ENCODE results near the gene MCRIP1.

DNA sequence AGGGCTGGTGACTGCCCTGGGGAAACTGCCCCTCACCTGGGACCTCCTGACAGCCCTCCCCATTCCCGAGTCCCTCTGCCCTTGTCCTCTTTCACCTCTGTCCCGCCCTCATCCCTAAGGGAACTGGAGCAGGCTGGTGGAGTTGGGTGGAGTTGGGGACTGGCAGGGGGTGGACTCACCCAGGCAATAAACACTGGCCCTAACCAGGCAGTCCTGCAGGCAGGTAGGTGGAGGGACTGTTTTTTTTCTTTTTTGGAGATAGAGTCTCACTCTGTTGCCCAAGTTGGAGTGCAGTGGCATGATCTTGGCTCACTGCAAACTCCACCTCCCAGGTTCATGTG is 17.5 kb downstream of the MCRIP1 start:
- TF ChIP-seq, protein P1, sequence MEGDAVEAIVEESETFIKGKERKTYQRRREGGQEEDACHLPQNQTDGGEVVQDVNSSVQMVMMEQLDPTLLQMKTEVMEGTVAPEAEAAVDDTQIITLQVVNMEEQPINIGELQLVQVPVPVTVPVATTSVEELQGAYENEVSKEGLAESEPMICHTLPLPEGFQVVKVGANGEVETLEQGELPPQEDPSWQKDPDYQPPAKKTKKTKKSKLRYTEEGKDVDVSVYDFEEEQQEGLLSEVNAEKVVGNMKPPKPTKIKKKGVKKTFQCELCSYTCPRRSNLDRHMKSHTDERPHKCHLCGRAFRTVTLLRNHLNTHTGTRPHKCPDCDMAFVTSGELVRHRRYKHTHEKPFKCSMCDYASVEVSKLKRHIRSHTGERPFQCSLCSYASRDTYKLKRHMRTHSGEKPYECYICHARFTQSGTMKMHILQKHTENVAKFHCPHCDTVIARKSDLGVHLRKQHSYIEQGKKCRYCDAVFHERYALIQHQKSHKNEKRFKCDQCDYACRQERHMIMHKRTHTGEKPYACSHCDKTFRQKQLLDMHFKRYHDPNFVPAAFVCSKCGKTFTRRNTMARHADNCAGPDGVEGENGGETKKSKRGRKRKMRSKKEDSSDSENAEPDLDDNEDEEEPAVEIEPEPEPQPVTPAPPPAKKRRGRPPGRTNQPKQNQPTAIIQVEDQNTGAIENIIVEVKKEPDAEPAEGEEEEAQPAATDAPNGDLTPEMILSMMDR (conservative IDR thresholded peaks at IDR 0.05 in 1 of 2, IDR thresholded peaks at IDR 0.05 in 1 of 2; ENCODE audit: extremely low read depth in 1 of 2, insufficient read depth in 1 of 2, low read depth in 1 of 2, low read length in 2 of 2): no peak
- TF ChIP-seq EZH2 (IDR thresholded peaks at IDR 0.05; ENCODE audit: borderline replicate concordance, low read length): no peak

Measured in mammary epithelial cell (primary cell).